H1 (cell line): ENCODE data around the gene HIVEP2. TPM values are rescaled to one million over a fixed set of nuclear protein-coding genes. Genes with fewer than 3 reads are reported as not detected.

Source experiments
- CTCF ChIA-PET: fragments of 300-600 bp; sonication (Branson Sonifier 250); formaldehyde crosslinking; loops from one replicate; lab custom pipeline; 2021; ENCODE audit not compliant: partially characterized antibody; lab: Charles Lee
- POLR2A ChIA-PET: fragments of 300-600 bp; sonication (Branson Sonifier 250); formaldehyde crosslinking; loops from one replicate; lab custom pipeline; 2021; ENCODE audit warnings: inconsistent platforms; ENCODE audit not compliant: partially characterized antibody; lab: Charles Lee
- DNase-seq, 2 experiments: peaks; one replicate each; pipeline versions ENCODE4 v3.0.0 to v3.0.0-alpha.2; 2010 to 2022; ENCODE audit warnings: low spot score in 2 of 2, low read depth in 1 of 2, mixed read lengths in 1 of 2
- FAIRE-seq: peaks from 2 replicates; lab custom pipeline; 2011; peaks lifted over from hg19 to GRCh38; lab: Jason Lieb, UNC
- H2AFZ ChIP-seq: 2 replicates; pipeline ENCODE4 v1.8.1; 2012; ENCODE audit warnings: low read length, inconsistent platforms
- H2AK5ac ChIP-seq: 2 replicates; pipeline ENCODE4 v1.6.1; 2013; ENCODE audit warnings: low read depth, low read length
- H2BK120ac ChIP-seq: replicated peaks from 2 replicates; pipeline ENCODE3; 2013; ENCODE audit warnings: low read depth, low read length, inconsistent platforms
- H2BK12ac ChIP-seq: 2 replicates; pipeline ENCODE4 v1.6.1; 2013; ENCODE audit warnings: low read depth, low read length
- H2BK15ac ChIP-seq: 2 replicates; pipeline ENCODE4 v1.6.1; 2013; ENCODE audit warnings: low read length
- H2BK20ac ChIP-seq: 2 replicates; pipeline ENCODE4 v1.6.1; 2013; ENCODE audit warnings: low read length
- H2BK5ac ChIP-seq: 2 replicates; pipeline ENCODE4 v1.6.1; 2013; ENCODE audit warnings: low read depth, low read length
- H3K14ac ChIP-seq: 2 replicates; pipeline ENCODE4 v1.6.1; 2013; ENCODE audit warnings: inconsistent platforms; ENCODE audit not compliant: insufficient read length
- H3K18ac ChIP-seq: 2 replicates; pipeline ENCODE4 v1.6.1; 2013; ENCODE audit warnings: low read length; ENCODE audit errors: extremely low read depth
- H3K23ac ChIP-seq: 2 replicates; pipeline ENCODE4 v1.6.1; 2013; ENCODE audit warnings: inconsistent platforms; ENCODE audit not compliant: insufficient read length
- H3K23me2 ChIP-seq: 2 replicates; pipeline ENCODE4 v1.6.1; 2013; ENCODE audit warnings: low read depth, low read length
- H3K27ac ChIP-seq: 2 replicates; pipeline ENCODE4 v1.6.1; 2011; ENCODE audit warnings: low read depth, low read length, inconsistent platforms
- H3K27me3 ChIP-seq, 4 experiments: replicated peaks in 1 of 4; 1 replicate in 1 of 4; 2 replicates in 3 of 4; pipeline versions ENCODE4 v1.6.1 to v1.8.1; 2011 to 2013; ENCODE audit warnings: low read length in 3 of 4, mild to moderate bottlenecking in 3 of 4, inconsistent platforms in 2 of 4, mixed read lengths in 2 of 4, moderate library complexity in 1 of 4; ENCODE audit not compliant: control insufficient read depth in 3 of 4, insufficient read depth in 3 of 4; ENCODE audit errors: extremely low read depth in 1 of 4
- H3K36me3 ChIP-seq, 4 experiments: 2 replicates each; pipeline versions ENCODE4 v1.6.1 to v1.8.1; 2011 to 2013; ENCODE audit warnings: mild to moderate bottlenecking in 4 of 4, low read length in 3 of 4, moderate library complexity in 2 of 4, control low read depth in 1 of 4, inconsistent platforms in 1 of 4; ENCODE audit not compliant: insufficient read depth in 4 of 4, control insufficient read depth in 2 of 4
- H3K4ac ChIP-seq: replicated peaks from 2 replicates; pipeline ENCODE3; 2013; ENCODE audit warnings: low read length, low read depth, mixed read lengths, inconsistent platforms; ENCODE audit not compliant: insufficient read length
- H3K4me1 ChIP-seq, 4 experiments: replicated peaks in 1 of 4; 1 replicate in 1 of 4; 2 replicates in 3 of 4; pipeline versions ENCODE4 v1.6.1 to v1.8.1; 2011 to 2013; ENCODE audit warnings: low read length in 3 of 4, inconsistent platforms in 2 of 4, mixed read lengths in 1 of 4; ENCODE audit not compliant: insufficient read depth in 4 of 4, control insufficient read depth in 3 of 4
- H3K4me2 ChIP-seq, 2 experiments: 2 replicates each; pipeline versions ENCODE4 v1.6.1 to v1.8.1; 2011 to 2013; ENCODE audit warnings: low read depth in 2 of 2, low read length in 2 of 2, control low read depth in 1 of 2, inconsistent platforms in 1 of 2, mild to moderate bottlenecking in 1 of 2; ENCODE audit not compliant: insufficient read depth in 1 of 2
- H3K4me3 ChIP-seq, 4 experiments: fragments of 200-600, 300-600 bp in 1 of 4; sonication (generic), shearing (Covaris generic), sonication (Bioruptor Twin) in 1 of 4; 2 replicates each; pipeline versions ENCODE4 v1.5.1 to v1.8.1; 2011 to 2016; ENCODE audit warnings: low read length in 4 of 4, low read depth in 3 of 4, control low read depth in 2 of 4, inconsistent platforms in 2 of 4, mild to moderate bottlenecking in 2 of 4, mixed read lengths in 1 of 4, moderate library complexity in 1 of 4; ENCODE audit not compliant: insufficient read depth in 2 of 4; ENCODE audit errors: extremely low read depth in 1 of 4
- H3K56ac ChIP-seq: replicated peaks from 2 replicates; pipeline ENCODE3; 2013; ENCODE audit warnings: low read depth, mild to moderate bottlenecking, mixed read lengths, low read length, inconsistent platforms; ENCODE audit not compliant: insufficient read length
- H3K79me1 ChIP-seq: 2 replicates; pipeline ENCODE4 v1.6.1; 2013; ENCODE audit warnings: low read depth, low read length, control low read depth
- H3K79me2 ChIP-seq, 2 experiments: 2 replicates each; pipeline versions ENCODE4 v1.6.1 to v1.8.1; 2012 to 2013; ENCODE audit warnings: low read length in 2 of 2, mild to moderate bottlenecking in 2 of 2, inconsistent platforms in 1 of 2; ENCODE audit not compliant: insufficient read depth in 2 of 2, control insufficient read depth in 1 of 2
- H3K9ac ChIP-seq, 4 experiments: replicated peaks in 1 of 4; 1 replicate in 1 of 4; 2 replicates in 3 of 4; pipeline versions ENCODE4 v1.6.1 to v1.8.1; 2011 to 2013; ENCODE audit warnings: low read depth in 3 of 4, low read length in 3 of 4, control low read depth in 2 of 4, mild to moderate bottlenecking in 2 of 4, moderate library complexity in 2 of 4, inconsistent platforms in 1 of 4; ENCODE audit errors: extremely low read depth in 1 of 4
- H3K9me3 ChIP-seq, 2 experiments: 2 replicates each; pipeline versions ENCODE4 v1.6.1 to v1.8.1; 2012 to 2013; ENCODE audit warnings: mild to moderate bottlenecking in 2 of 2, moderate library complexity in 2 of 2, control low read depth in 1 of 2, inconsistent platforms in 1 of 2, low read depth in 1 of 2, low read length in 1 of 2, mixed read lengths in 1 of 2; ENCODE audit not compliant: insufficient read depth in 2 of 2
- H4K20me1 ChIP-seq, 2 experiments: replicated peaks in 1 of 2; 2 replicates each; pipeline versions ENCODE3 to v1.8.1; 2011 to 2013; ENCODE audit warnings: inconsistent platforms in 2 of 2, low read length in 2 of 2, mild to moderate bottlenecking in 1 of 2; ENCODE audit not compliant: insufficient read depth in 2 of 2, control insufficient read depth in 1 of 2
- H4K5ac ChIP-seq: 2 replicates; pipeline ENCODE4 v1.6.1; 2013; ENCODE audit warnings: low read length, low read depth, mixed read lengths, inconsistent platforms; ENCODE audit not compliant: insufficient read length
- H4K8ac ChIP-seq: 2 replicates; pipeline ENCODE4 v1.8.0; 2013; ENCODE audit warnings: mild to moderate bottlenecking, moderate library complexity, low read length, inconsistent platforms; ENCODE audit not compliant: insufficient read depth; ENCODE audit errors: extremely low read depth
- H4K91ac ChIP-seq: replicated peaks from 2 replicates; pipeline ENCODE3; 2013; ENCODE audit warnings: low read length, mixed read lengths, inconsistent platforms; ENCODE audit not compliant: insufficient read length
- KDM5A ChIP-seq: fragments of 200-600 bp; IDR thresholded peaks from 2 replicates; pipeline ENCODE4 v1.7.1; 2012; ENCODE audit warnings: mild to moderate bottlenecking, low read length, inconsistent platforms, mixed read lengths
- WGBS, 2 experiments: shearing (Covaris generic) in 1 of 2; methylation state at CpG; one replicate each; pipeline versions ENCODE4 v1.1.6 to v1.1.7; 2013 to 2015; ENCODE audit warnings: low lambda C conversion rate in 2 of 2, mixed read lengths in 2 of 2, inconsistent platforms in 1 of 2, low coverage in 1 of 2, missing lambda C conversion rate in 1 of 2; ENCODE audit not compliant: insufficient replicate concordance in 2 of 2, insufficient coverage in 1 of 2, insufficient read length in 1 of 2; ENCODE audit errors: extremely low coverage in 1 of 2, missing lambda C conversion rate in 1 of 2; 5-methylcytosine and 5-hydroxymethylcytosine counted together
- polyA plus RNA-seq, 7 experiments: library from polyadenylated mRNA; depleted of rRNA in 3 of 7; stranded (reverse) in 5 of 7; unstranded in 2 of 7; fragments of >200 nt in 5 of 7; fragments of 200-250 nt in 2 of 7; gene quantifications; 1 replicate in 5 of 7; 2 replicates in 1 of 7; 4 replicates in 1 of 7; pipeline versions ENCODE4 v1.2.1 to v1.2.3, GENCODE V29; 2011 to 2013; ENCODE audit warnings: missing spikeins in 2 of 7, mixed read lengths in 2 of 7
- total RNA-seq: library from RNA; stranded (reverse); fragmentation: NEBNext Ultra II Directional; extraction: Animal tissue kit (Norgen Biotek cat#: 25700); gene quantifications from 2 replicates; pipeline ENCODE4 v1.2.1, GENCODE V29; 2021

HIVEP2 gene
- total and polyA plus RNA-seq, 2 of the 8 experiments (the other 6 are each of a cell fraction or from before 2014, with no cell fraction given): 2.2 to 6.1 TPM

DNA sequence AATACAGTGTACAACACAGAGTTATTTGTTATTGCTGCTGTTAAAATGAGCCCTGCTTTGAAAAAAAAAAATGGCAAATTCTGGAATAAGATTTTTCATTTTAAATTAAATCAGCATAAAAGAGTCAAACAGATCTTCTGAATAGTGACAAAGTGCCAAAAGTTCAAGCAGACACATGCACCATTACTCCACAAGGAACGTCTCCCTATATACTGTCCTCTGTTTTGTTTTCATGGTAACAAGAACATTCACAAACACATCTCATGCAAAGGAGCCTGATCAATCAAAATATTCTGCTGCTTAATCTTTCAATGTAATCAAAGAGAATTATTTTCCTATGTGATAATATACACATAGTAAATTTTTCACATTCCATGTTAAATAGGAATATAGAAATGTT lies 2.7 kb downstream of the HIVEP2 start:
- no peaks in the 10 kb centered on the region for H3K36me3 ChIP-seq
- no peak overlapping the region for H3K23ac ChIP-seq
- no peak overlapping the region for H3K18ac ChIP-seq
- DNase-seq: no peak
- no peak overlapping the region for H3K56ac ChIP-seq
- ChIA-PET CTCF (interaction anchor here (1.0 to 2.8 kb wide), 4 partner anchors 10 to 122 kb away, joined by 3 to 11 read pairs (median 4); no protein-coding TSS in a partner anchor), POLR2A (interaction anchor here (1.3 kb wide), 1 partner anchor 16 kb away, joined by 4 read pairs; no protein-coding TSS in a partner anchor)
- no peak overlapping the region for H4K91ac ChIP-seq
- peaks cover 0 to 4% of the 10 kb centered on the region in 2 experiments for H4K20me1 ChIP-seq
- no peak overlapping the region for H3K27ac ChIP-seq
- no peak overlapping the region for H2BK12ac ChIP-seq
- no peak overlapping the region for H3K14ac ChIP-seq
- H2AK5ac ChIP-seq: no peak overlapping the region
- H3K79me2 ChIP-seq: peaks cover 0 to 67% of the 10 kb centered on the region in 2 experiments; a peak in 3 of 4 replicates
- no peaks in the 10 kb centered on the region for H3K9me3 ChIP-seq
- no peak overlapping the region for H2BK15ac ChIP-seq
- H2BK20ac ChIP-seq: no peak overlapping the region
- peaks cover 0 to 3% (median 0%) of the 10 kb centered on the region in 4 experiments; a peak in 4 of 7 replicates for H3K4me1 ChIP-seq
- H3K4ac ChIP-seq: no peak overlapping the region
- H3K23me2 ChIP-seq: peaks cover 14% of the 10 kb centered on the region; the same call in 1 of the 2 replicates
- TF ChIP-seq KDM5A: no peak
- H2BK5ac ChIP-seq: no peak overlapping the region
- no peak overlapping the region for H2BK120ac ChIP-seq
- H3K79me1 ChIP-seq: 0 out of 2 replicates have a peak, but pooled peaks cover 2% of the 10 kb centered on the region
- 86% methylated on average over 1 of the region's 1 CpG; no CpG with 5 or more reads in 1 of the 2 experiments for WGBS, 2 experiments
- H4K8ac ChIP-seq: no peak overlapping the region
- no peak overlapping the region for H3K4me3 ChIP-seq
- no peak for FAIRE-seq
- no peaks in the 10 kb centered on the region; a peak in 1 of 7 replicates for H3K27me3 ChIP-seq
- H2AFZ ChIP-seq: no peak overlapping the region
- H4K5ac ChIP-seq: no peak overlapping the region
- H3K4me2 ChIP-seq: no peak overlapping the region
- H3K9ac ChIP-seq: no peak overlapping the region
